Activated CD8-positive, alpha-beta memory T cell treated with anti-CD3 and anti-CD28 coated beads, Interleukin-2, amount 10 ng/mL, durations not matched to agents 7 days and 5 days (primary cell): Measurements from ENCODE around the gene YOD1. TPM values are rescaled to one million over a fixed set of nuclear protein-coding genes. Genes with fewer than 3 reads are reported as not detected.

Source experiments
- ATAC-seq: fragments of 150-1000 bp; cut with Tn5 transposase; one replicate; pipeline ENCODE4 v1.10.0; 2021; ENCODE audit warnings: moderate library complexity
- CTCF ChIA-PET: fragments of 350-600 bp; sonication (Branson Sonifier 250); formaldehyde crosslinking; loops from one replicate; lab custom pipeline; 2021; ENCODE audit warnings: antibody characterized with exemption; lab: Charles Lee
- DNase-seq: peaks from one replicate; pipeline ENCODE4 v3.0.0-alpha.2; 2020
- H3K27ac Mint-ChIP-seq: one replicate; pipeline ENCODE4 v1.8.0; 2021; ENCODE audit warnings: mild to moderate bottlenecking, mixed read lengths
- H3K27me3 Mint-ChIP-seq: one replicate; pipeline ENCODE4 v1.8.0; 2021; ENCODE audit warnings: mixed read lengths
- H3K36me3 Mint-ChIP-seq: one replicate; pipeline ENCODE4 v1.8.0; 2021; ENCODE audit warnings: mild to moderate bottlenecking, mixed read lengths
- H3K4me1 Mint-ChIP-seq: one replicate; pipeline ENCODE4 v1.8.0; 2021; ENCODE audit warnings: mixed read lengths
- H3K4me3 Mint-ChIP-seq: one replicate; pipeline ENCODE4 v1.8.0; 2021; ENCODE audit warnings: mild to moderate bottlenecking, moderate library complexity, mixed read lengths
- H3K9me3 Mint-ChIP-seq: one replicate; pipeline ENCODE4 v1.8.0; 2022; ENCODE audit warnings: low read depth, mixed read lengths
- total RNA-seq, 2 experiments: library from RNA; stranded (reverse); gene quantifications; one replicate each; pipeline ENCODE4 v1.2.3, GENCODE V29; 2021

YOD1 gene
- total RNA-seq, 2 experiments from 2014 or later: 8.7 to 9.7 TPM

DNA sequence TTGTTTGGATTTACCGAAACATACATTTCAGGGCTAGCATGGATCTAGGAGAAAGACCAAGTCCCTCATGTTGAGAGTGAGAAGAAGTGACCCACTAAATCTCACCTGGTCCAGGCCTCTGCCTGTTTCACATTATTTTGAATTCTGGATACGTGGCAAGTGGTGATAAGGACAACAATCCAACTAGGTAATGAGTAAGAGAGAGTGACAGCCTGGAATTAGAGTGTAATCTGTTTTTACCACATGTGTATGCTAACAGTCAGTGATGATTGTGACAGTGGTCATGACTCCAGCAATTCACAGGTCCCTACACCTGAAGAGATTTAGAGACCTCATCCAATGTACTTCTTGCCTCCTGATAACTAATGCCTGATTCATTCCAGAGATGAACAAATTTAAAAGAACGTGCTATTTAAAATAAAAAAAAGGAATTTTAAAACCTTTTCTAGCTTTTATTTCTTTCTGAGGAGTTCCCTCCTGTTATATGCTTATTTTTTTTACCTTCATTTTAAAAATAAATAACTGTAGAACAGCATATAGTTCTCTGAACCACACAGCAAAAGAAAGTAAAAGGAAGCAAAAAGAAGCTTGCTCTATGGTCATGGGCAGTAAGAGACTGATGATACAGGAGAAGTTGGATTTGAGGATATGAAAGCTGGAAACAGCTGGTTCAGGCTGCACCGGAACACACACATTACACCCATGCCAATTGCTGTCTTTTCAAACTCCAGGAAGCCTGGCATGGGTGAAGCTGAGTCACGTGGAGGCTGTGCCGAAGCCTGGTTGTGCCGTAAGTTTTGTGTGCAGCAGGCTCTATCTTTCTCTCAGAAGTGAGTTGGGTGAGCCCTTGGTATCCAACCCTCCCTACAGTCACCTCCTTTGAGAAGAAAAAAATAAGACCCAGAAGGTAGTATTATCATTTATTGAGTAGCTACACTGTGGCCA lies 33.1 kb downstream of the YOD1 start:
- ATAC-seq: no peak
- Mint-ChIP-seq H3K9me3 (no peaks in the 10 kb centered on the region), H3K27ac (no peak overlapping the region), H3K27me3 (peaks cover 23% of the 10 kb centered on the region), H3K4me3 (no peak overlapping the region), H3K36me3 (no peaks in the 10 kb centered on the region), H3K4me1 (peaks cover 5% of the 10 kb centered on the region)
- CTCF ChIA-PET: no interaction called here
- DNase-seq: no peak

DNA sequence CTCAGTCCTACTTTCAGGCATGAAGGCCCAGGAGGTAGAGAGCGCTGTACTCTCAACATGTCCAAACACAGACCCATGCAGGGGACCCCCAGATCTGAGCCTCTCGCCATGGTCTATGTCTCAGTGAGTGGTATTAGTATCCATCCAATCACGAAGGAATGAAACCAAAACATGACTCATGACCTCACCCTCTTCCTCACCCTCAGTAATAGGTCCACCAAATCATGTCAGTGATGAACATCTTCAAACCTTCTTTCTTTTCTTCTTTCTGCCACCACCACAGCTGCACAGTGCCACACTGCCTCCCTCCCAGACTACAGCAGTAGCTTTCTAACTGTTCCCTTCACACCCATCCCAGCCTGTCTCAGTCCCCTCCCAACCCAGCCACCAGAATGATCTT lies 35.2 kb downstream of the YOD1 start:
- Mint-ChIP-seq H3K27ac (no peak overlapping the region), H3K36me3 (no peaks in the 10 kb centered on the region), H3K4me1 (peaks cover 2% of the 10 kb centered on the region), H3K27me3 (peaks cover 38% of the 10 kb centered on the region), H3K4me3 (no peak overlapping the region), H3K9me3 (no peaks in the 10 kb centered on the region)
- CTCF ChIA-PET: no interaction called here
- DNase-seq (no peak), ATAC-seq (no peak)

DNA sequence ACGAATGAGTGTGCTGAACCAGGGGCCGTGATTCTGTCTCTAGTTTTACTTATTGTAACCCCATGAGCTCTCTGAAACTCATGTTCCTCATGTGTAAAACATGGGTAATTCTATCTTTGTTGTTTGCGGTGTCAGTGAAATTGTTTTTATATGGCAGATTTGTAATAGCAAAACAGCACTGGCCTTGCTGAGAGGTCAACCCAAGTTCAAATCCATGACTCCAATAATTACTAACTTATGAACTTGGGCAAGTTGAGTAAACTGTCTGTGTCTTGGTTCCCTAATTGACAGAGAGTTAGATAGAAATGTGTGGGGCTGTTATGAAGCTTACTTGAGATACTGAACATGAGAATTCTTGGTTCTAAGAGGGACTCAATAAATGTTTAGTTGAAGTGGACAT lies 36.3 kb downstream of the YOD1 start:
- H3K36me3 Mint-ChIP-seq: no peaks in the 10 kb centered on the region
- DNase-seq (no peak), ATAC-seq (no peak)
- CTCF ChIA-PET: no interaction called here
- H3K27me3 Mint-ChIP-seq: peaks cover 45% of the 10 kb centered on the region
- H3K4me3 Mint-ChIP-seq: no peak overlapping the region
- H3K27ac Mint-ChIP-seq: no peak overlapping the region
- H3K4me1 Mint-ChIP-seq: peaks cover 2% of the 10 kb centered on the region
- H3K9me3 Mint-ChIP-seq: no peaks in the 10 kb centered on the region

GRCh38 chr1:207013321-207014085 lies 37.5 kb downstream of the YOD1 start:
- no peaks in the 10 kb centered on the region for H3K36me3 Mint-ChIP-seq
- no peak overlapping the region for H3K27ac Mint-ChIP-seq
- CTCF ChIA-PET: interaction anchor here (0.9 to 1.4 kb wide), 2 partner anchors 71 to 391 kb away, joined by 3 to 4 read pairs; no protein-coding TSS in a partner anchor
- ATAC-seq (no peak), DNase-seq (no peak)
- H3K27me3 Mint-ChIP-seq: peaks cover 47% of the 10 kb centered on the region
- H3K9me3 Mint-ChIP-seq: no peaks in the 10 kb centered on the region
- no peak overlapping the region for H3K4me3 Mint-ChIP-seq
- H3K4me1 Mint-ChIP-seq: peaks cover 2% of the 10 kb centered on the region

DNA sequence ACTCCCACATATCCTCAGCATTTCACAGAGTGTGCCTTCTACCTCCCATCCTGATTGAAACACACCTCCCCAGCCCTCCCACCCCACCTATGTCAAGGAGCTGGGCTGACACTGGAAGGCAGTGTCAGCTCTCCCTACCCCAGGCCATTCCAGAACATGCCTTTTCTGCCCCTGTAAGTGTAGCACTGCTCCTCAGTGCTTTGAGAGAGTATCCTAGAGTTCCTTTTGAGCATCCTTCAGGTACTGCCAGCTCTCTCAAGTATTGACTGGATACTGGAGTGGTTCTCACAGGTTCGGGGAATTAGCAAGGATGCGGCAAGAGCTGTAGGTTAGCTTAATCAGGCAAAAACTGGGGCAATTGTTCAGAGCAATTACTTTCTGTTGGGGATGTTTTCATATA lies 40.3 kb downstream of the YOD1 start:
- H3K27me3 Mint-ChIP-seq: peaks cover 55% of the 10 kb centered on the region
- no peaks in the 10 kb centered on the region for H3K4me1 Mint-ChIP-seq
- ATAC-seq (no peak), DNase-seq (no peak)
- CTCF ChIA-PET: no interaction called here
- no peaks in the 10 kb centered on the region for H3K9me3 Mint-ChIP-seq
- H3K27ac Mint-ChIP-seq: no peak overlapping the region
- no peaks in the 10 kb centered on the region for H3K36me3 Mint-ChIP-seq
- H3K4me3 Mint-ChIP-seq: no peak overlapping the region

- no peaks in the 10 kb centered on the region for H3K36me3 Mint-ChIP-seq
- peaks cover 58% of the 10 kb centered on the region for H3K27me3 Mint-ChIP-seq
- H3K27ac Mint-ChIP-seq: no peak overlapping the region
- ATAC-seq: no peak
- no peaks in the 10 kb centered on the region for H3K9me3 Mint-ChIP-seq
- no peaks in the 10 kb centered on the region for H3K4me1 Mint-ChIP-seq
- CTCF ChIA-PET: no interaction called here
- H3K4me3 Mint-ChIP-seq: no peak overlapping the region
- no peak for DNase-seq
Observed at GRCh38 chr1:207009945-207010344, 41.1 kb downstream of the YOD1 start.

GRCh38 chr1:207009182-207009850 lies 41.7 kb downstream of the YOD1 start:
- CTCF ChIA-PET: no interaction called here
- H3K36me3 Mint-ChIP-seq: no peaks in the 10 kb centered on the region
- DNase-seq (no peak), ATAC-seq (no peak)
- H3K27me3 Mint-ChIP-seq: peaks cover 58% of the 10 kb centered on the region
- no peak overlapping the region for H3K4me3 Mint-ChIP-seq
- no peak overlapping the region for H3K27ac Mint-ChIP-seq
- H3K4me1 Mint-ChIP-seq: no peaks in the 10 kb centered on the region
- no peaks in the 10 kb centered on the region for H3K9me3 Mint-ChIP-seq

DNA sequence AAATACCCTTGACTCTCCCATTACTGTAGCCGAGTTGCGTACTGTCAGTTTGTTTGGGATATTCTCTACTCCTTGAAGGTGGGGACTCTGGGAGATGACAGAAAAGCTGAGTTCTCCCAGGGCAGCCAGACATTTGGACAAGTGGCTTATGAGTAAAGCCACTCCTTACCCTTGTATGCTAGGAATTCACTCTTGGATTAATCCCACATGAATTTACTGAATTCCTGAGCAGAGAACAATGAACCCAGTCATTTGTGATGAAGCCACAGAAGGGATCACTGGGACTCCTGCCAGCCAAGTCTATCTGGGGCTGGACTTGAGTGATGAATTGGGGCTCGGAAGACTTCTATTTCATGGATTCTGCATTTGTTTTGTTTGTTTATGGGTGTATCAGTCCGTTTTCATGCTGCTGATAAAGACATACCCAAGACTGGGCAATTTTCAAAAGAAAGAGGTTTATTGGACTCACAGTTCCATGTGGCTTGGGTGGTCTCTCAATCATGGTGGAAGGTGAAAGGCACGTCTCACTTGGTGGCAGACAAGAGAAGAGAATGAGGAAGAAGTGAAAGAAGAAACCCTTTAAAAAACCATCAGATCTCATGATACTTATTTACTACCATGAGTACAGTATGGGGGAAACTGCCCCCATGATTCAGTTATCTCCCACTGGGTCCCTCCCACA lies 43.5 kb downstream of the YOD1 start:
- Mint-ChIP-seq H3K4me3 (no peak overlapping the region), H3K36me3 (no peaks in the 10 kb centered on the region), H3K27me3 (peaks cover 42% of the 10 kb centered on the region), H3K4me1 (no peaks in the 10 kb centered on the region), H3K27ac (no peak overlapping the region), H3K9me3 (no peaks in the 10 kb centered on the region)
- DNase-seq: no peak
- ATAC-seq: no peak
- CTCF ChIA-PET: no interaction called here

DNA sequence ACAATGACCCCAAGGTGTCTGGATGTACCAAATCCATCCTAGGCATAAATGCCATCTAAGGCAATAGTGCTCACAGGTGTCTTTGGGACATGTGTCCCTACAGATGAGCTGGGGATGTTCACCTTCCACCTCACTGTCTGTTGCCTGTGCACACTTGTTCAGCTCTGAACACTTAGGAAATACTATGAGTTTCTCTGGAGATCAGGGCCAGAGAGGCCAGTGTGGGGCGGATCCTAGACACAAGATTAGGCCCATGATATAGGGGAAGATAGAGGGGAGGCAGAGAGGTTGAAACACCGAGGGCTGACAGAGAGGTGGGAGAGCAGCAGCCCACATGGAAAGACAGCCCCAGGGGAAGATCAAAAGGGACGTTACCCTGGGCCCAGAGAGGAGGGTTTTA lies 44.1 kb downstream of the YOD1 start:
- CTCF ChIA-PET: interaction anchor here (1.0 to 2.3 kb wide), 4 partner anchors 13 to 39 kb away, joined by 3 to 6 read pairs (median 3); no protein-coding TSS in a partner anchor
- no peak overlapping the region for H3K27ac Mint-ChIP-seq

DNA sequence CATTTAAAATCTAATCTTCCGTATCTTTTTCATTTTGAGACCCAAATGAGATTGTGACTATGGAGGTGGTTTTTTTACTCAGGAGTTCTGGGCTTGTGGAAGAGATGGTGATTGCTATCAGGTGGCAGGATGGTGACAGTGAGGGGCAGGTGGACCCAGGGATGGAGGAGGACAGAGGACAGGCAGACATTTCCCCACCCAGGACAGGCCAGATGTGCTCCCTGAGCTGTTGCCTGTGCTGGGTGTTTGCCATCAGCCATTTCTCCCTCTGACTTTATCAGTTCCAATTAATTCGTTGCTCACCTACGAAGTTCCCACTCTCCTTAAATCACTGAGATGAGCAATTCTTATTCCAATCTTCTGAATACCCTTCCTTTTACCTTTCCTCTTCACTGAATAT lies 44.9 kb downstream of the YOD1 start:
- H3K27ac Mint-ChIP-seq: no peak overlapping the region
- CTCF ChIA-PET: interaction anchor here (1.0 to 2.3 kb wide), 7 partner anchors 14 to 297 kb away, joined by 3 to 6 read pairs (median 3); no protein-coding TSS in a partner anchor
- no peak overlapping the region for H3K4me3 Mint-ChIP-seq
- DNase-seq: no peak
- H3K36me3 Mint-ChIP-seq: no peaks in the 10 kb centered on the region
- no peak for ATAC-seq
- peaks cover 34% of the 10 kb centered on the region for H3K27me3 Mint-ChIP-seq
- H3K9me3 Mint-ChIP-seq: no peaks in the 10 kb centered on the region
- no peaks in the 10 kb centered on the region for H3K4me1 Mint-ChIP-seq

More for the DNA sequence above, 44.1 kb downstream of the YOD1 start:
- no peaks in the 10 kb centered on the region for H3K36me3 Mint-ChIP-seq
- ATAC-seq (no peak), DNase-seq (no peak)
- peaks cover 36% of the 10 kb centered on the region for H3K27me3 Mint-ChIP-seq
- H3K9me3 Mint-ChIP-seq: no peaks in the 10 kb centered on the region
- H3K4me3 Mint-ChIP-seq: no peak overlapping the region
- no peaks in the 10 kb centered on the region for H3K4me1 Mint-ChIP-seq

GRCh38 chr1:207004931-207005830 lies 45.8 kb downstream of the YOD1 start:
- Mint-ChIP-seq H3K4me3 (no peak overlapping the region), H3K27me3 (peaks cover 29% of the 10 kb centered on the region), H3K4me1 (no peaks in the 10 kb centered on the region), H3K36me3 (no peaks in the 10 kb centered on the region), H3K27ac (no peak overlapping the region), H3K9me3 (no peaks in the 10 kb centered on the region)
- CTCF ChIA-PET: interaction anchor here (0.7 to 2.3 kb wide), 11 partner anchors 13 to 296 kb away, joined by 3 to 14 read pairs (median 4); no protein-coding TSS in a partner anchor
- peak; percentile 48 for DNase-seq
- ATAC-seq: peak; percentile 61

DNA sequence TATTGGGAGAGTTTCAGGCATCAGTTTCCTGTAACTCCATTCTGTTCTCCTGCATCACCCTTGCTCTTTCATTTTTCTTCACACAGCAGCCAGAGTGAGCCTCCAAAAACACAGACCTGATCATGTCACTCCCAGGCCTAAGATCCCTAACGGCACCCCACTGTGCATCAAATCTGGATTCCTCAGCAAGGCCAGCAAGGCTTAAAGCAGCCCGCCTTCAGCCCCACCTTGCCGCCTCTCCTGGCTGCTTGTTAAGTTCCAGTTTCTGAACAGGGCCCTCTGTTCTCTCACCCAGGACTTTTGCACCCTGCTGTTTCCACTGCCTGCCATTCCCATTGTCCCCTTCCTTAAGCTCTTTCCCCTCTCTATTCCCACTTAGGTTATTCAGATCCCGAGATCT lies 47.8 kb downstream of the YOD1 start:
- Mint-ChIP-seq H3K36me3 (no peaks in the 10 kb centered on the region), H3K27me3 (peaks cover 21% of the 10 kb centered on the region), H3K4me1 (no peaks in the 10 kb centered on the region), H3K9me3 (no peaks in the 10 kb centered on the region), H3K27ac (no peak overlapping the region), H3K4me3 (no peak overlapping the region)
- no peak for DNase-seq
- no peak for ATAC-seq
- CTCF ChIA-PET: interaction anchor here (1.1 to 2.3 kb wide), 3 partner anchors 21 to 291 kb away, joined by 3 to 14 read pairs (median 5); no protein-coding TSS in a partner anchor
